GM18520 (cell line): Measurements from ENCODE around the gene CDK8.

Source experiments
- ATAC-seq: cut with Tn5 transposase; IDR thresholded peaks from one replicate; pipeline ENCODE4 v1.9.1; 2021; ENCODE audit not compliant: unreplicated experiment

Gene CDK8

DNA sequence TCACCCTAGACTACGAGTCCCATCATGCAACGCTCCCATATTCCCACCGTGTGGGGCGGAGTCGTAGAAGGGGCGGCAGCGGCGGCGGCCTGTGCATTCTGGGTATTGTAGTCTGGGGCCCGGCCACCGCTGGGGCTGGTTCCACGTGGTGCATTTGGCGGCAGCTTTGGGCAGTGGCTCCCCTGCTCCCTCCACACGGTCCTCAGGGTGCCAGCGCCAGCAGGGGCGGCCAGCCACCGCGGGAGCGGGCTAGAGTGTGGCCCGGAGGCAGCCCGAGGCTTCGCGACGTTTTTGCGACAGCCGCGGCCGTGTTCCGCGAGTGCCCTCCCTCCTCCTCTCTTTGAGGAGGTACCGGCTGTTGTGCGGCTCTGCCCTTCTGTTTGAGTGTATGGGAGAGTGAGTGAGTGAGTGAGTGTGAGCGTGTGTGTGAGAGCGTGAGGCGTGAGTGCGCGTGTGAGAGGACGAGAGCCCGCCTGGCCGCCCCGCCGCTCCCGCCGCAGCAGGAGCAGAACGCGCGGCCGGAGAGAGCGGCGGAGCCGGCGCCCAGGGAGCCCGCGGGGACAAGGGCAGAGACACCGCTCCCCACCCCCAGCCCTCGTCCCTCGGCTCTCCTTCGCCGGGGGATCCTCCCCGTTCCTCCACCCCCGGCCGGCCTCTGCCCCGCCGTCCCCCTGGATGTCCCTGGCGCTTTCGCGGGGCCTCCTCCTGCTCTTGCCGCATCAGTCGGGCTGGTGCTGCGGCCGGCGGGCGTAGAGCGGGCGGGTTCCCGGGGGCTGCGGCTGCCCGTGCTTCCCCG is at the start of gene CDK8:
Gene CDK8, plus strand, starts transcription at position 343 of the 796 bp plus-strand sequence. CDS start 513 bp downstream, outside the sequence.
- ATAC-seq: peak; percentile 78

DNA sequence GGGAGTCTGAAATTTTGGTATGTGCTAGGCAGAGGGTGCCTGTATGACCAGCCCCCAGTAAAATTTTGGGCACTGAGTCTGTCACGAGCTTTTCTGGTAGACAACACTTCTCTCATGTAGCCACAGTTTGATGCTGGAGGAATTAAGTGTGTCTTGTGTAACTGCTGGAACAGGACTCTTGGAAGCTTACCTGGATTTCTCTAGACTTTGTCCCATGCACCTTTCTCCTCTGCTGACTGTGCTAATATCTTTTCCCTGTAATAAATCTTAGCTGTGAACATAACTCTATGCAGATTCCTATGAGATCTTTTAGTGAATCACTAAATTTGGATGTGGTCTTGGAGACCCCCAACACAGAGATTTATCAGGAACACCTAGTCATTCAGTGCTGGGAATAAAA is 45.6 kb upstream of the CDK8 start:
- ATAC-seq: no peak

- ATAC-seq: no peak
Measured at GRCh38 chr13:26213345-26213744, 40.6 kb upstream of the CDK8 start.

GRCh38 chr13:26213982-26214381 is 39.9 kb upstream of the CDK8 start:
- no peak for ATAC-seq

DNA sequence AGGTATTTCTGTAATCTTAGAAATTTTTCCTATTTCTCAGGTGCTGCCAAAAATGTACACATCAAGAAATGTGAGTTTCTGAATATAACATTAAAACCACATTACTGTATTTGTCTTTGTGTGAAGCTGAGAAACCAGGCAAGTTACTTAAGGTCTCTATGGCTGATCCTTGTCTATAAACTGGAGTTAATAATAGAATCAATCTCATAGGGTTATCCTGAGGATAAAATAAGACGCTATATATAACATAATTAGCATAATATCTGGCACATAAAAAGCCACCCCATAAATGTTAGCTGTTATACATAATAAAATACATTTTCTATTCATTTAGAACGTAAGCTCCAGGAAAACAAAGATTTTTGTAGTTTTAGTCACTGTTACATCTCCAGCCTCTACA is 37.9 kb upstream of the CDK8 start:
- ATAC-seq: no peak

GRCh38 chr13:26219726-26220125 is 34.2 kb upstream of the CDK8 start:
- ATAC-seq: no peak

GRCh38 chr13:26220575-26220974 is 33.4 kb upstream of the CDK8 start:
- no peak for ATAC-seq

GRCh38 chr13:26221399-26221720 is 32.6 kb upstream of the CDK8 start:
- no peak for ATAC-seq

- ATAC-seq: peak; percentile 97
Measured at GRCh38 chr13:26221721-26222519, 32.0 kb upstream of the CDK8 start, which contains the start of gene RNF6. Gene RNF6 (minus strand): TSS chr13:26222314. CDS start chr13:26219649, 2,665 bp downstream.

DNA sequence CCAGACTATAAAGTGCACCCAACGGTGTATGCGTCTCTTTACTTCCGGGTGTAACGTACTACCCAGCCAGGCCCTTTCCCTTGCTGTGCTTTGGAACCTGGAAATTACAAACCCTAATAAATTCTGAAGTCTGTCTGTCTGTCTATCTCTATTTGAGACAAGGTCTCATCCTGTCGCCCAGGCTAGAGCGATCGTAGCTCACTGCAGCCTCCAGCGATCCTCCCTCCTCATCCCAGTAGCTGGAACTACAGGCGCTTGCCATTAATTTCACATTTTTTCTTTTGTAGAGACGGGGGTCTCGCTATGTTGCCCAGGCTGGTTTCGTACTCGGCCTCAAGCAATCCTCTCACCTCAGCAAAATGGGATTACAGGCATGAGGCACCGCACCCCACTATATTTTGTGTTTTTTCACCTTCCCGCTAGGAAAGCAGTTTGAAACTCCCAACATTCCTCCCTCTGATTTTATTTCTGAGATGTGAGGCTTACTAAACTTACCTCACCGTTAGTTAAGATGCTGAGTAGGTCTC is 31.3 kb upstream of the CDK8 start:
- no peak for ATAC-seq

- no peak for ATAC-seq
Measured at GRCh38 chr13:26225896-26226617, 27.9 kb upstream of the CDK8 start.

- ATAC-seq: no peak
Measured at GRCh38 chr13:26227166-26227971, 26.6 kb upstream of the CDK8 start.

GRCh38 chr13:26228096-26228495 is 25.8 kb upstream of the CDK8 start:
- no peak for ATAC-seq

DNA sequence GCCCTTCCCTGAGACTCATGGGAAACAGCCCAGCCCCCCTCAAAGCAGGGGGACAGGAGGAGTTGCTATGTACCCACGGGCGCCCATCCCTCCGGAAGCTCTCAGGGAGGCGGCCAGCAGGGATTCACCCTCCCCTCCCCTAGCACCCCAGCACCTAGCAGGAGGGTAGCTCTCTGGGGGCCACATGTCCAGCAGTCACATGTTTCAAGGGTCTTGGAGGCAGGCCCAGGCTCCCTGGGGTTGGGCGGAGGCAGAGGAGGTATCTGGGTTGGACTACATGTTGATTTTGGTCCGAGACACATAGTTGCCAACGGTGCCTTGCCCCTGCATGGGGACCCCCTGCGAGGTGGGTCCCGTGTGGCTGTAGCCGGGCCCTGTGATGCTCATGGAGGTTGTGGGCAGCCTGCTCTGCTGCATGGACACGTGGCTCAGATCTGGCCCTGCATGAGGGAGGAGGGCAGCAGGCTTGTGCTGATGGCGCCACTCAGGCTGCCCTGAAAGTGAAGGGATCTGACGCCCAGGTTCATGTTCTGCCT is 24.8 kb upstream of the CDK8 start:
- no peak for ATAC-seq

GRCh38 chr13:26230703-26231102 is 23.2 kb upstream of the CDK8 start:
- no peak for ATAC-seq

DNA sequence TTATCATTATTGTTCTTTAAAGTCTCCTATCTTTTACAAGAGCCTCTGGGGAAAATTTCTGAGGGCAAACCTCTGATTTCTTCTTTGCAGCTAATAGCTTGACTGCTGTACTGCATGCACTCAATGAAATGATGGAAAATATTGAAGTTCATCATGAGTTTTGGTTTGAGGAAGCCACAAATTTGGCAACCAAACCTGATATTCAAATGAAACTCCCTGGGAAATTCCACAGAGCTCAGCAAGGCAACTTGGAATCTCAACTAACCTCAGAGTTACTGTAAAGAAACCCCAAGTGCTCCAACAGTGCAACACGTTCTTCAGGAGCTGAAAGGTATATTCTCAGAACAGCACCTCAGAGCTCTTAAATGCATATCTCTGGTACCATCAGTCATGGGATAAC is 17.6 kb upstream of the CDK8 start:
- ATAC-seq: no peak

DNA sequence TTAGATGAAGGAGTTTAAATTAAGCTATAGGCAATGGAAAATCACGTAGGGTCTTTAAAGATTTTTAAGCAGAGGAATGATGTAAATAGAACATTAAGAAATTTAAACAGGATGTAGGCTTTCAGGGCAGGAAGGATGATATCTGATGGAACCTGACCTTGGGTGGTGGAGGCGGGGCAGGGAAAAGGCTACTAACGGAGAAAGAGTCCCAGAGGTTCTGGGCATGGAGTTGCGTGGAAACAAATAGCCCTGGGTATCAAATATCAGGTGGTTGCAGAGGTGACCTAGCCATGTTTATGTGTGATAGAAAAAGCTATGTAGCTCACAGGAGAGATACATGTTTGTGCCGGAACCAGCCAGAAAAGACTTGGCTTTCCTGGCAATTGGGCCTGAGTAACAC is 7.8 kb upstream of the CDK8 start:
- no peak for ATAC-seq

- ATAC-seq: no peak
Measured at GRCh38 chr13:26247011-26247410, 6.9 kb upstream of the CDK8 start.

GRCh38 chr13:26247608-26248007 is 6.3 kb upstream of the CDK8 start:
- ATAC-seq: no peak

DNA sequence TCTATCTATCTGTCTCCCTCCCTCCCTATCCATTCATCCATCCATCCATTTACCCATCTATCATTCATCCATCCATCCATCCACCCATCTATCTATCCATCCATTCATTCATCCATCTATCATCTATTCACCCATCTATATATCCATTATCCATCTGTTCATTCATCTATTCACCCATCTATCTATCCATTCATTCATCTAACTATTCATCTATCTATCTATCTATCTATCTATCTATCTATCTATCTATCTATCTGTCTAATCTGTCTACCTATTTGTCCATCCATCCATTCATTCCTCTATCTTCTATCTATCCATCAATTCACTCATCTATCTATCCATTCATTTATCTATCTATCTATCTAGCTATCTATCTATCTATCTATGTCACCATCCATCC is 4.4 kb upstream of the CDK8 start:
- ATAC-seq: no peak
